Gastrocnemius medialis (tissue), 4 donors: ENCODE data around the gene DROSHA.

Experiments used
- POLR2A ChIP-seq, 2 donors: fragments of 450-650 bp; IDR thresholded peaks; one replicate each; pipeline ENCODE4 v1.6.1; 2017; ENCODE audit warnings: antibody characterized with exemption in 2 of 2, mild to moderate bottlenecking in 2 of 2, moderate library complexity in 2 of 2
- TF ChIP-seq, protein P1 (sequence below), 5 experiments: fragments of 450-650 bp in 3 of 5; fragments of 200-600 bp in 2 of 5; sonication (generic) in 2 of 5; IDR thresholded peaks in 4 of 5; conservative IDR thresholded peaks in 1 of 5; 1 replicate in 4 of 5; 2 replicates in 1 of 5; pipeline ENCODE4 v1.5.1; 2016 to 2019; ENCODE audit warnings: antibody characterized with exemption in 5 of 5, mild to moderate bottlenecking in 3 of 5, moderate library complexity in 3 of 5

DNA sequence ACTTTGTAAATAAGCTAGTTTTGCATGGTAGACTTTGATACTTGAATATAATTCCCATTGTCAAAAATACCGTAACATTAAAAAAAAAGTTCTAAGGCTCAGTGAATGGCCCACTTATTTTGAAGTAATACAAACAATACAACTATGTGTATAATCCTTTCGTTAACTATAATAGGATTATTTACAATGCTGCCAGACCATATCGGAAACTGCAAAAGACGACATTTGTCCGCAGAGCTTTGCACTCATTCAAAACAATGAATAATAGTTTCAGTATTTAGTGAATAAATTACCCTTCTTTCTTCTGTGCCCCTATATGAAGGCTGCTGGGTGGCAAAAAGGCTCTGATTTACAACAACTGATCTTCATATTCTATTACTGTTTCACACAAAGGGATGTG, 121.8 kb downstream of the DROSHA start:
- TF ChIP-seq, protein P1, sequence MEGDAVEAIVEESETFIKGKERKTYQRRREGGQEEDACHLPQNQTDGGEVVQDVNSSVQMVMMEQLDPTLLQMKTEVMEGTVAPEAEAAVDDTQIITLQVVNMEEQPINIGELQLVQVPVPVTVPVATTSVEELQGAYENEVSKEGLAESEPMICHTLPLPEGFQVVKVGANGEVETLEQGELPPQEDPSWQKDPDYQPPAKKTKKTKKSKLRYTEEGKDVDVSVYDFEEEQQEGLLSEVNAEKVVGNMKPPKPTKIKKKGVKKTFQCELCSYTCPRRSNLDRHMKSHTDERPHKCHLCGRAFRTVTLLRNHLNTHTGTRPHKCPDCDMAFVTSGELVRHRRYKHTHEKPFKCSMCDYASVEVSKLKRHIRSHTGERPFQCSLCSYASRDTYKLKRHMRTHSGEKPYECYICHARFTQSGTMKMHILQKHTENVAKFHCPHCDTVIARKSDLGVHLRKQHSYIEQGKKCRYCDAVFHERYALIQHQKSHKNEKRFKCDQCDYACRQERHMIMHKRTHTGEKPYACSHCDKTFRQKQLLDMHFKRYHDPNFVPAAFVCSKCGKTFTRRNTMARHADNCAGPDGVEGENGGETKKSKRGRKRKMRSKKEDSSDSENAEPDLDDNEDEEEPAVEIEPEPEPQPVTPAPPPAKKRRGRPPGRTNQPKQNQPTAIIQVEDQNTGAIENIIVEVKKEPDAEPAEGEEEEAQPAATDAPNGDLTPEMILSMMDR (IDR thresholded peaks at IDR 0.05 in 4 of 5, conservative IDR thresholded peaks at IDR 0.05 in 1 of 5), result no peak
- TF ChIP-seq POLR2A (IDR thresholded peaks at IDR 0.05), result no peak
